ENCODE data around the gene RFX3. TPM values are rescaled to one million over a fixed set of nuclear protein-coding genes. Genes with fewer than 3 reads are reported as not detected.

The RFX3 gene
- total RNA-seq, 1 donor = 1.4 TPM

GRCh38 chr9:3477236-3477834 lies 48.5 kb downstream of the RFX3 start:
- H3K27ac ChIP-seq (ENCODE audit: low read depth, low read length) = no peak overlapping the region
- H3K4me2 ChIP-seq (ENCODE audit: insufficient read depth, low read length) = no peak overlapping the region
- H3K4me3 ChIP-seq (ENCODE audit: insufficient read depth, low read length) = no peak overlapping the region
- no peaks in the 10 kb centered on the region for H3K4me1 ChIP-seq (ENCODE audit: insufficient read depth, low read length)
- H3K27me3 ChIP-seq (ENCODE audit: insufficient read depth, low read length) = no peaks in the 10 kb centered on the region
- H4K20me1 ChIP-seq (ENCODE audit: insufficient read depth, low read length) = no peaks in the 10 kb centered on the region
- no peaks in the 10 kb centered on the region for H3K36me3 ChIP-seq (ENCODE audit: insufficient read depth, low read length)
- TF ChIP-seq CTCF (IDR thresholded peaks at IDR 0.05; ENCODE audit: extremely low read depth, low read depth, low read length) = no peak
- no peak overlapping the region for H2AFZ ChIP-seq (ENCODE audit: low read length)
- H3K79me2 ChIP-seq (ENCODE audit: insufficient read depth, low read length) = no peaks in the 10 kb centered on the region
- DNase-seq (ENCODE audit: insufficient read length, low spot score, missing footprints) = no peak
- no peaks in the 10 kb centered on the region for H3K9me3 ChIP-seq (ENCODE audit: low read depth, low read length)

GRCh38 chr9:3475300-3476020 lies 50.3 kb downstream of the RFX3 start:
- H3K36me3 ChIP-seq (ENCODE audit: insufficient read depth, low read length) = no peaks in the 10 kb centered on the region
- no peaks in the 10 kb centered on the region for H4K20me1 ChIP-seq (ENCODE audit: insufficient read depth, low read length)
- H3K4me3 ChIP-seq (ENCODE audit: insufficient read depth, low read length) = no peak overlapping the region
- no peaks in the 10 kb centered on the region for H3K9me3 ChIP-seq (ENCODE audit: low read depth, low read length)
- H2AFZ ChIP-seq (ENCODE audit: low read length) = no peak overlapping the region
- no peak for TF ChIP-seq CTCF (IDR thresholded peaks at IDR 0.05; ENCODE audit: extremely low read depth, low read depth, low read length)
- H3K79me2 ChIP-seq (ENCODE audit: insufficient read depth, low read length) = no peaks in the 10 kb centered on the region
- H3K27me3 ChIP-seq (ENCODE audit: insufficient read depth, low read length) = no peaks in the 10 kb centered on the region
- H3K4me2 ChIP-seq (ENCODE audit: insufficient read depth, low read length) = no peak overlapping the region
- no peak overlapping the region for H3K27ac ChIP-seq (ENCODE audit: low read depth, low read length)
- no peak for DNase-seq (ENCODE audit: insufficient read length, low spot score, missing footprints)
- no peaks in the 10 kb centered on the region for H3K4me1 ChIP-seq (ENCODE audit: insufficient read depth, low read length)

GRCh38 chr9:3474821-3475220 lies 51.0 kb downstream of the RFX3 start:
- no peaks in the 10 kb centered on the region for H3K36me3 ChIP-seq (ENCODE audit: insufficient read depth, low read length)
- DNase-seq (ENCODE audit: insufficient read length, low spot score, missing footprints) = no peak
- TF ChIP-seq CTCF (IDR thresholded peaks at IDR 0.05; ENCODE audit: extremely low read depth, low read depth, low read length) = no peak
- H4K20me1 ChIP-seq (ENCODE audit: insufficient read depth, low read length) = no peaks in the 10 kb centered on the region
- no peaks in the 10 kb centered on the region for H3K79me2 ChIP-seq (ENCODE audit: insufficient read depth, low read length)
- H3K4me2 ChIP-seq (ENCODE audit: insufficient read depth, low read length) = no peak overlapping the region
- no peaks in the 10 kb centered on the region for H3K27me3 ChIP-seq (ENCODE audit: insufficient read depth, low read length)
- no peak overlapping the region for H3K27ac ChIP-seq (ENCODE audit: low read depth, low read length)
- H3K4me1 ChIP-seq (ENCODE audit: insufficient read depth, low read length) = peaks cover 3% of the 10 kb centered on the region
- H3K9me3 ChIP-seq (ENCODE audit: low read depth, low read length) = no peaks in the 10 kb centered on the region
- H3K4me3 ChIP-seq (ENCODE audit: insufficient read depth, low read length) = no peak overlapping the region
- no peak overlapping the region for H2AFZ ChIP-seq (ENCODE audit: low read length)

- H3K4me2 ChIP-seq (ENCODE audit: insufficient read depth, low read length) = no peak overlapping the region
- no peak overlapping the region for H2AFZ ChIP-seq (ENCODE audit: low read length)
- H3K27me3 ChIP-seq (ENCODE audit: insufficient read depth, low read length) = no peaks in the 10 kb centered on the region
- H4K20me1 ChIP-seq (ENCODE audit: insufficient read depth, low read length) = no peaks in the 10 kb centered on the region
- no peaks in the 10 kb centered on the region for H3K36me3 ChIP-seq (ENCODE audit: insufficient read depth, low read length)
- no peak overlapping the region for H3K4me3 ChIP-seq (ENCODE audit: insufficient read depth, low read length)
- no peaks in the 10 kb centered on the region for H3K79me2 ChIP-seq (ENCODE audit: insufficient read depth, low read length)
- H3K27ac ChIP-seq (ENCODE audit: low read depth, low read length) = no peak overlapping the region
- H3K4me1 ChIP-seq (ENCODE audit: insufficient read depth, low read length) = peaks cover 6% of the 10 kb centered on the region
- H3K9me3 ChIP-seq (ENCODE audit: low read depth, low read length) = no peaks in the 10 kb centered on the region
- DNase-seq (ENCODE audit: insufficient read length, low spot score, missing footprints) = no peak
- no peak for TF ChIP-seq CTCF (IDR thresholded peaks at IDR 0.05; ENCODE audit: extremely low read depth, low read depth, low read length)
These were observed 52.4 kb downstream of the RFX3 start for GRCh38 chr9:3473405-3473804.

Data from osteoblast (primary cell).